Glomerular visceral epithelial cell (primary cell): ENCODE measurements around the gene CASZ1.

ENCODE experiments used
- DNase-seq: peaks from one replicate; pipeline ENCODE4 v3.0.0-alpha.2; 2016; ENCODE audit errors: extremely low spot score

The CASZ1 gene

DNA sequence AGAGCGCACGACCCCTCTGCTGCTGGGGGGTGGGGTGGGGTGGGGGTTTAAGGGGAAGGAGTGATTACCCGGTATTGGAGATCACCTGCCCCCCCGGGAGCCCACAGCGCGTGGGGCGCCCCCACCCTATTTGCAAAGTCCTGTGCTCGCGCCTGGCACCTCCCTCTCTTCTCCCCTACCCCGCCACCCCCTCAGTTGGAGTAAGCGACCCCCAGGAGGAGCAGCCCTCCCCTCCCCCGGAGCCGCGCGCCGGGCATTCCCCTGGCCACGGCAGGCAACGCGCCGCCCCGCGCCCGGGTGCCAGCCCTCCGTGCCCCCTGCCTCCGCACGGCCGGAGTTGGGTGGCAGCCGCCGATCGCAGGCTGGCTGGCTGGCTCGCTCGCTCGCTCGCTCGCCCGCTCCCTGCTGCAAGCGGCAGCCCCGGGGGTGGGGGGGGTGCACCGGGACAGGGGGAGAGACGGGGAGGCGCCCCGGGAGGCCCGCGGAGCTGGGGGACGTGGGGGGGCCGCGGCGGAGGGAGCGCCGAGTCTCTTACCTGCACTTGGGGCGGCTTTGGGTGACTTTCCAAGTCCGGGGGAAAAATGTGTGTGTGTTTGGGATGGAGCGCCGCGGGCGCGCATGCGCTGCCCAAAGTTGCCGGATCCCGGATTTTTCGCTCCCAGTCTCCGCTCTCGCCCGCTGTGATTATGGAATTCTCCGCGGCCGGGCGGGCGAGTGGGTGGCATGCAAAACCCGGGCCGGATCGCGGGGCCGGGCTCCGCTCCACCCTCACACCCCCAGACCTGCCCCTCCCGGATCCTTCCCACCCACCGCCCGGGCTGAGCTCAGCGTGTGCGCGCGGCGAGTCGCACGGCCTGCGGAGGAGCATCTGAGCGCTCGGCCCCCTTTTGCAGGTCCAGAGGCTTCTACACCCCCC lies at the start of gene CASZ1:
Gene CASZ1 (minus strand): TSS at position 618 of the 916 bp plus-strand sequence. CDS start 102,757 bp downstream, outside the sequence.
- peak; percentile 86 for DNase-seq

- DNase-seq: no peak
These were observed 47.3 kb upstream of the CASZ1 start for GRCh38 chr1:10843697-10844096.

DNA sequence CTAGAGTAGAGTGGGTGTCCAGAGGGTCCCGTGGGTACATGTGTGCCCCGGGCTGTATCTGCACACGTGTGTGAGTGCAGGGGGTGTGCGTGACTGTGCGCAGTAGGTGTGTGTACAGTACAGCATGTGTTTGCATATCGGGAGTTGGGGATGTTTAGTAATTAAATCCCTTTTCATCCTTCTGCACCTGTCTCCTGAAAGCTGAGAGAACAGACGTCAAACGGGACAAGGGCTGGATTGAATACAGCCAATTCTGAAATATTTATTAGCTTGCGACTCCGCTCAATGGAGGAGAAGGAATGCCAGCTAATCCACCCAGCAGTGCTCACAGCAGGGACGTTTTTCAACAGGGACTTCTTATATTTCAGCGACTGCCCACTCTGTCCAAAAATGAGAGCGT lies 44.7 kb upstream of the CASZ1 start:
- DNase-seq: no peak

- no peak for DNase-seq
These were observed 42.8 kb upstream of the CASZ1 start for GRCh38 chr1:10839188-10839770.

GRCh38 chr1:10838541-10838940 lies 42.1 kb upstream of the CASZ1 start:
- no peak for DNase-seq

GRCh38 chr1:10836726-10837125 lies 40.3 kb upstream of the CASZ1 start:
- DNase-seq: no peak

DNA sequence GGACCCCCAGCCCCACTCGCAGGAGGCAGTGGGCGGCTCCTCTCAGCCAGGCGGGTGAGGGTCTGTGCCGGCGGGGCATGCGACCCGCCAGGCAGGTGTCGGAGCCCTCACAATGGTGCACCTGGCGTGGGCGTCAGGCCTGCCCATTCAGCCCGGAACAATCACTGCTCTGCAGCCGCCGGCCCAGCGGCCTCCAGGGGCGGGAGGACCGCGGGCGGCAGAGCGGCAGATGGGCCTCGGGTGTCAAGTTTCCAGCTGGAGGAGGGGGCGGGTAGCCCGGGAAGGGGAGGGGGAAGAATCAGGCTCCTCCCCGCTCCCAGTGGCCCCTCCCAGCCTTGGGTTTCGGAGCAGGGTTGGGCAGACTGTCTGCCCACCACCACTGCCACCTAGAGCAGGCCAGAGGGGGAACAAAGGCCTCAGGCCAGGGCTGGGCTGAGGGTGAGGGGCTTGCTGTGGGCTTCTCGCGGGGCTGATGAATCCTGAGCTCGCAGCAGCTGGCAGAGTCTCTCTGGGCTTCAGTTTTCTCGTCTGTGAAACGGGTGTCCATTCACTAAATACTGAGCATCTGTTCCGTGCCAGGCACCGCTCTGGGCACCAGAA lies 39.5 kb upstream of the CASZ1 start:
- peak; percentile 19 for DNase-seq

DNA sequence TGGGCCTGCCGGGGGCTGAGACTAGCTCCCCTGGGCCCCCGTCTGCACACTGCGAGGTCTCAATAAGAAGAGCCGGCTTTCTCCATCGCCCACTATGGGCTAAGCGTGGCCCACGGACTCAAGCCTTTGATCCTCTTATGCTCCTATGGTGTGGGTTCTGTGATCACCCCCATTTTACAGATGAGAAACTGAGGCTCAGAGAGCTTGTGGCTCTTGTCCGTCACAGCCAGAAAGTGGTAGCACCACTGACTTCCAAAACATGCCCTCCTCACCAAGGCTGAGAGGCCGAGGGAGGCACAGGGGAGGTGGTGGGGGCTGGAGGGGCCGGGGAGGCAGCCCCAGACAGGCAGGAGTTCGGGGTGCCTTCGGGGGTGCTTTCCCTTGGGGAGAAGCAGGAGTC lies 39.0 kb upstream of the CASZ1 start:
- DNase-seq: no peak

DNA sequence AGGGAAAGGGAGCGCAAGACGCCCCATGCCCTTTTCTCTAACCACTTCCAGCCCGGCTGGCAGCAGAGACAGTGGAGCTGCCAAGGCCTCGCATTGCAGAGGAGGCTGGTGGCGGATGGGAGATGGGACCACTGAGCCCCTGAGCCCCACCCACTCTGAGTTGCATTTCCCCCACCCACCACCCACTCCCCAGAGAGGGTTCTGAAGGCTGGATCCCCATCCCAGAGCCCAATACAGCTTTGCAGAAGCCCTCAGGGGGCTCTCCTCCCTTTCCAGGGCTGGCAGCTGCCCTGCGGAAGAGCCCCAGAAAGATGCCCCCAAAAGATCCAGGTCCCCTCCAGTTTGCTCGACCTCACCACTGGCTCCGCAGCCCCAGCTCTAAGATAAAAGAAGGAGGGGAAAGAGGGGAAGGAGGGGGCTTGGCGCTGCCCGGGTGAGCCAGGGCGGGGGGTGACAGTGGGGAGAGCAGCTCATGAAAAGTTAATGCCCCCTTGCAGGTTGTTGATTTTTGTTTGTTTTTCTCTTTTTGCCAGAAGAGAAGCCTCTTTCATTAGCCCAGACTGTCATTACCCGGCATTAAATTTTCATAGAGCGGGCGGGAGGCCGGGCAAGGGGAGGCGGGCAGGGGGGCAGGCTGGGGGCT lies 38.4 kb upstream of the CASZ1 start:
- DNase-seq: no peak

DNA sequence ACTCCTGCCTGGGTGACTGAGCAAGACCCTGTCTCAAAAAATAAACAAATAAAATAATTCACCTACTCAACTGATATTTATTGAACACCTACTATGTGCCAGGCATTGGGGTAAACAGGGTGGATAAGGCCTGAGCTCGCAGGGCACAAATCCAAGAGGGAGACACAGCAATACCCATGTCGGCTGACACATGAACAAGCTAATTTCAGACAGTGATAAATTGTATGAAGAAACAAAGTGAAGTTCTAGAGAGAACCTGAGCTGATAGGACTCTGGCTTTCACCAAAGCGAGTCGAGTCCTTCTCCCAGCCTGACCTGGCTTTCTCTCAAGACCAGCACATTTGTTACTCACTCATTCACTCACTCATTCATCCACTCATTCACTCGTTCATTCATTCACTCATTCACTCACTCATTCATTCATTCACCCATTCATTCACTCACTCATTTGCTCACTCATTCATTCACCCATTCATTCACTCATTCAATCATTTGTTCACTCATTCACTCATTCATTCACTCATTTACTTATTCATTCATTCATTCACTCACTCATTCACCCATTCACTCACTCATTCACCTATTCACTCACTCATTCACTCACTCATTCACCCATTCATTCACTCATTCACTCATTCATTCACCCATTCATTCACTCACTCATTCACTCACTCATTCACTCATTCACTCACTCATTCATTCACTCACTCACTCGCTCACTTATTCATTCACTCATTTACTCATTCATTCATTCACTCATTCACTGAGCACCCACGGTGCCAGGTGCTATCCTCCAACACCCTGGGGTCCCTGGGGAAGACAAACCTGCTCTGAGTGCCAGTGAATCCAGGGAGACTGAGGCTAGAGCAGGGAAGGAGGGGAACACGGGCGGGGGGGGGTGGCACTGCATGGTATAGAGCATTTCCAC lies 37.4 kb upstream of the CASZ1 start:
- no peak for DNase-seq

GRCh38 chr1:10832703-10833102 lies 36.3 kb upstream of the CASZ1 start:
- no peak for DNase-seq

GRCh38 chr1:10830961-10831668 lies 34.7 kb upstream of the CASZ1 start:
- peak; percentile 45 for DNase-seq

GRCh38 chr1:10829965-10830515 lies 33.6 kb upstream of the CASZ1 start:
- DNase-seq: no peak

DNA sequence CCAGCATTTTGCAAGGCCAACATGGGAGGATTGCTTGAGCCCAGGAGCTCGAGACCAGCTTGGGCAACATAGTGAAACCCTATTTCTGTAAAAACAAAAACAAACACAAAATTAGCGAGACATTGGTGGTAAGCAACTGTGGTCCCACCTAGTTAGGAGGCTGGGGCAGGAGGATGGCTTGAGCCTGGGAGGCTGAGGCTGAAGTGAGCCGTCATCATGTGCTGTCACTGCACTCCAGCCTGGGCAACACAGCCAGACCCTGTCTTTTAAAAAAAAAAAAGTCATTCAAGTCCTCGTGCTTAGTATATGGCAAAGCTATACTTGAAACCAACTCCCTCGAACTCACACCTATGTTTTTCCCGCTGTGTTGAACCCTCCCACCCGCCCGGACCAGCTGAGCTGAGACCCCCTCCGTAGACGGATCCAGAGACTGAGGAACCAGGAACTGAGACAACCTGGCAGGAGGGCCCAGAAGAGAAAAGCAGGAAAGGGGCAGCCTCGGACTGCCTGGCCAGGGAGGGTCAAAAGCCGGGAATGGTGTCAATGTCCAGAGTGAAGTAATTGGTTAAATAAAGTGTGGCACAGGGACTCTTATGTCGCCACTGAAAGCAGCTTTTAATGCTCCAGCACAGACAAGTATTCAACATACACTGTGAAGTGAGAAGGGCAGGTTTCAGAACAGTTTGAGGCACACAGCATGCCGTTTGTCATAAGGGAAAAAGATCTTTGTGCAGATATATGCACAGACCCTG lies 32.8 kb upstream of the CASZ1 start:
- no peak for DNase-seq

DNA sequence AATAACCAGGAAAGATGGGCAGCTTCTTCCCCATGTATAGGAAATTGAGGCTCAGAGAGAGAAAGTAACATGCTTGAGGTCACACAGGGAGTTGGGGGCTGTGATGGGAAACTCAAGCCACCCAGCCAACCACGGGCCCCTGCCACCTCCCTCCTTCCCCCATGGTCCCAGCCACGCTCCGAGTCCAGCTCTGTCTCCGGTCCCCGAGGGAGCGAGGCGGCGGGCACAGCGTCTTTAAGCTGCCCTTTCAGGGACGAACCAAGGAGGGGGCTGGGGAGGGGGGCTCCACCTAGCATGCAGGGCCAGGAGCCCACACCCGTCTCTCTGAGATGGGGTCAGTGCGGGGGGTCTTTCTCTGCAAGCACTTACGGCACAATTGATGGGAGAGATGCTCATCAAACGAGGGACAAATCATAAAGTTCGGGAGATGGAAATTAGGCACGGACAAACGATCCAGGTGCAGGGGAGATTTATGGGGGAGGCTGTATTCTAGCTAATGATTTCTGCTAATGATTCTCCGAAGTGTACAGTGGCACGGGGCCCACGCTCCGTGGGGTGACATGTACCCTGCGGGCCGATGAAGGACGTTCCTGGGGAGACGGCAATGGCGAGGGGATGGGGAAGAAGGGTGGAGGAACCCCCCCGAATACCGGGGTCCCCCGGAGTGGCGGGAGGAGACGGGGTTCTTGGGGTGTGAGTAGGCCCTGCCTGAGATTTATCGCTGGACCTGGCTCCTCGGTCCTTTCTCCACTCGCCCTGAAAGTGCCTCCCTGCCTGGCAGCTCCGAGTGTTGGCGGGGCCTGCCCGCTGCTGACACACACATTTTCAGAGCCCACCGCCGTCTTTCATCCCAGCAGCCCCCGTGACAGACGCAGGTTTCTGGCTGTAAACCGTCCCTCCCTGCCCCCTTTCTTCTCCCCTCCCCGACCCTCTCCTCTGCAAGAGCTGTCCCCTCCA lies 31.2 kb upstream of the CASZ1 start:
- no peak for DNase-seq

GRCh38 chr1:10825592-10825991 lies 29.1 kb upstream of the CASZ1 start:
- DNase-seq: no peak

DNA sequence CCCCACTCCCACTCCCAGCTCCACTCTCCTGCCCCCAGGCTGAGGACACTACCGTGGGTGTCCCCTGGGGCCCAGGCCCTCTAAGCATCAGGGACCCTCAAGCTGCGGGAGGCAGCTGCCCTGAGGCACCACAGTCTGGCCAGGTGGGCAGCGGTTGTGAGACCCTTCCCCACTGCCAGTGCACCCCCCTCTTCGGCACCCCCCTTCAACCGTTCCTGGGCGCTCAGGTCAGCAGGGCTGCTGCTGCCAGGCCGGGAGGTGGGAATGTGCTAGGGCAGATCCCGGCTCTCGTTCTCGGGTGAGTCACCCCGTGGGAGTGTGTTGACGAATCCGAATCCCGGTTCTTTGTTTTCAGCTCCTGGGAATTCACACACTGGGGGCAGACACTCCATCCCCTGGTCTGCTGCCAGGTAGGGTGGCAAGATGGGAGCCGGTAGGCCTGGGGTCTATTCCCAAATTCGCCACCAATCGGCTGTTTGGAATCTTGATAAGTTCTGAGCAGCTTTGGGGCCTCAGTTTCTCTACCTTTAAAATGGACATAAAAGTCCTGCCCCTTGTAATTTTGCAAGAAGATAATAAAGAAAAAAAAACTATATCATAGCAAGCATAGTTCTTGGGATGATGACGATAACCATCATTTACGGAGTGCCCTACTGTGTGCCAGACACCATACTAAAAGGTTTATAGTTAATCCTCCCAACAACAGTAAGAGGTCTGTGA lies 28.5 kb upstream of the CASZ1 start:
- peak; percentile 58 for DNase-seq

DNA sequence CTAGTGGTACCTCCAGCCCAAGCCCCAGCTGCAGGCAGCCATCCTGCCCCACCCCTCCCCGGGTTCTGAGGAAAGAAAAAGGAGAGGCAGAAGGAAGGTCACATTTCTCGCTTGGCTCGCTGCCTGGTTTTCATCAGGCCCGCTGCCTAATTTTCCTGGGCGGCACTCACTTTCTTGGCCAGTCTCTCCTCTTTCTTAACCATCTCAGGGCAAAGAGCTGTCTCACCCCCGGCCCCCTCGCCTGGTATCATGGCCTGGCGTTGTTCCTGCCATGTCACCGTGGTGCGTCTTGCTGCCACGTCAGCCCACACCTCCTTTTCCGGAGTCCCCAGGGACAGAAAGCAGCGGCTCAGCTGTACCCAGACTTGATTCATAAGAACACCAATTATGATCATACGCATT lies 26.6 kb upstream of the CASZ1 start:
- DNase-seq: no peak
